RWPE1 (cell line): ENCODE measurements around the gene MED12L.

Experiments
- CTCF ChIA-PET: fragments of 350-600 bp; sonication (Branson Sonifier 250); formaldehyde crosslinking; extraction: SDS; loops from one replicate; lab custom pipeline; 2021; lab: Yijun Ruan, JAX
- POLR2A ChIA-PET: fragments of 400-600 bp; formaldehyde crosslinking; extraction: SDS; loops from one replicate; lab custom pipeline; 2020; ENCODE audit warnings: antibody characterized with exemption; ENCODE audit not compliant: low non-redundant PET; lab: Yijun Ruan, JAX
- DNase-seq: peaks from one replicate; pipeline ENCODE4 v3.0.0; 2012; ENCODE audit warnings: low spot score
- H3K27ac ChIP-seq: fragments of 450-650 bp; 2 replicates; pipeline ENCODE4 v1.5.1; 2017
- TF ChIP-seq, protein P1 (sequence below): fragments of 450-650 bp; conservative IDR thresholded peaks from 2 replicates; pipeline ENCODE4 v1.5.1; 2017; ENCODE audit warnings: low read depth, mild to moderate bottlenecking

MED12L gene, protein sequence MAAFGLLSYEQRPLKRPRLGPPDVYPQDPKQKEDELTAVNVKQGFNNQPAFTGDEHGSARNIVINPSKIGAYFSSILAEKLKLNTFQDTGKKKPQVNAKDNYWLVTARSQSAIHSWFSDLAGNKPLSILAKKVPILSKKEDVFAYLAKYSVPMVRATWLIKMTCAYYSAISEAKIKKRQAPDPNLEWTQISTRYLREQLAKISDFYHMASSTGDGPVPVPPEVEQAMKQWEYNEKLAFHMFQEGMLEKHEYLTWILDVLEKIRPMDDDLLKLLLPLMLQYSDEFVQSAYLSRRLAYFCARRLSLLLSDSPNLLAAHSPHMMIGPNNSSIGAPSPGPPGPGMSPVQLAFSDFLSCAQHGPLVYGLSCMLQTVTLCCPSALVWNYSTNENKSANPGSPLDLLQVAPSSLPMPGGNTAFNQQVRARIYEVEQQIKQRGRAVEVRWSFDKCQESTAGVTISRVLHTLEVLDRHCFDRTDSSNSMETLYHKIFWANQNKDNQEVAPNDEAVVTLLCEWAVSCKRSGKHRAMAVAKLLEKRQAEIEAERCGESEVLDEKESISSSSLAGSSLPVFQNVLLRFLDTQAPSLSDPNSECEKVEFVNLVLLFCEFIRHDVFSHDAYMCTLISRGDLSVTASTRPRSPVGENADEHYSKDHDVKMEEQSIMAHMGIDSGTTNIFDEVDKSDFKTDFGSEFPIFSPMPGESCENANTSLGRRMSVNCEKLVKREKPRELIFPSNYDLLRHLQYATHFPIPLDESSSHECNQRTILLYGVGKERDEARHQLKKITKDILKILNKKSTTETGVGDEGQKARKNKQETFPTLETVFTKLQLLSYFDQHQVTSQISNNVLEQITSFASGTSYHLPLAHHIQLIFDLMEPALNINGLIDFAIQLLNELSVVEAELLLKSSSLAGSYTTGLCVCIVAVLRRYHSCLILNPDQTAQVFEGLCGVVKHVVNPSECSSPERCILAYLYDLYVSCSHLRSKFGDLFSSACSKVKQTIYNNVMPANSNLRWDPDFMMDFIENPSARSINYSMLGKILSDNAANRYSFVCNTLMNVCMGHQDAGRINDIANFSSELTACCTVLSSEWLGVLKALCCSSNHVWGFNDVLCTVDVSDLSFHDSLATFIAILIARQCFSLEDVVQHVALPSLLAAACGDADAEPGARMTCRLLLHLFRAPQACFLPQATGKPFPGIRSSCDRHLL (N-terminal part only)

DNA sequence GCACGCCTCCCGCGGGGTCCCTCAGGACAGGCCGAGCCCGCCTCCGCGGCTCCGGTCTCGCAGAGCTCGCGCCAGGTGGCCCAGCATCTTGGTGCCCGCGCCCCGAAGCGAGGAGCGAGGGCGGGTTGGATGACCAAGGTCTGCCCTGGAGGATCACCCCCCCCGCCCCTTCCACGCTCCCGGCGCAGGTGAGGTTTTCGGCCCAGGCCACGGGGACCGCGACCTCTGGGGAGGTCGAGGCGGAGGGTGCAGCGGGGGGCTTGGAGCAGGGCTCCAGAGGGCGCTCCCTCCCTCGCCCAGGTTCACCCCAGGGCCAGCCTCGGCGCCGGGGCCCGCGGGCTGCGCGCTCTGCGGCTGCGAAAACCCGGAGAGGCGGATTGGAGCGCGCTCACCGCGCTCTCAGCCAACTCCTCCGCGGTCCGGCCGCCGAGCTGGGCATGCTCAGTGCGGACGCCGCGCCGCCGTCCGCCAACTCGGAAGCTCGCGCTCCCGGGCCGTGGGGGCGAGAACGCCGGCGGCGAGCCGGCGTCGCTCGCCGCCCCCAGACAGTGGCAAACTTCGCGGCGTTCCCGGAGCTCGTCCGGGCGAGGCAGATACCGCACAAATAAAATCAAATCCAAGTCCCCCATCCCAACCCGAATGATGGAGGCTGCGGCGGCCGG is at the start of gene MED12L:
Gene MED12L (plus strand): TSS at position 438 of the 662 bp plus-strand sequence. CDS start 1,263 bp downstream, outside the sequence.
- TF ChIP-seq, protein P1, sequence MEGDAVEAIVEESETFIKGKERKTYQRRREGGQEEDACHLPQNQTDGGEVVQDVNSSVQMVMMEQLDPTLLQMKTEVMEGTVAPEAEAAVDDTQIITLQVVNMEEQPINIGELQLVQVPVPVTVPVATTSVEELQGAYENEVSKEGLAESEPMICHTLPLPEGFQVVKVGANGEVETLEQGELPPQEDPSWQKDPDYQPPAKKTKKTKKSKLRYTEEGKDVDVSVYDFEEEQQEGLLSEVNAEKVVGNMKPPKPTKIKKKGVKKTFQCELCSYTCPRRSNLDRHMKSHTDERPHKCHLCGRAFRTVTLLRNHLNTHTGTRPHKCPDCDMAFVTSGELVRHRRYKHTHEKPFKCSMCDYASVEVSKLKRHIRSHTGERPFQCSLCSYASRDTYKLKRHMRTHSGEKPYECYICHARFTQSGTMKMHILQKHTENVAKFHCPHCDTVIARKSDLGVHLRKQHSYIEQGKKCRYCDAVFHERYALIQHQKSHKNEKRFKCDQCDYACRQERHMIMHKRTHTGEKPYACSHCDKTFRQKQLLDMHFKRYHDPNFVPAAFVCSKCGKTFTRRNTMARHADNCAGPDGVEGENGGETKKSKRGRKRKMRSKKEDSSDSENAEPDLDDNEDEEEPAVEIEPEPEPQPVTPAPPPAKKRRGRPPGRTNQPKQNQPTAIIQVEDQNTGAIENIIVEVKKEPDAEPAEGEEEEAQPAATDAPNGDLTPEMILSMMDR, result no peak
- ChIA-PET POLR2A (no interaction called here), CTCF (interaction anchor here (0.6 to 2.0 kb wide), 8 partner anchors 14 to 800 kb away, joined by 3 to 18 read pairs (median 4); no protein-coding TSS in a partner anchor)
- DNase-seq, result peak; percentile 75
- H3K27ac ChIP-seq, result no peak within 1 kb of the TSS

DNA sequence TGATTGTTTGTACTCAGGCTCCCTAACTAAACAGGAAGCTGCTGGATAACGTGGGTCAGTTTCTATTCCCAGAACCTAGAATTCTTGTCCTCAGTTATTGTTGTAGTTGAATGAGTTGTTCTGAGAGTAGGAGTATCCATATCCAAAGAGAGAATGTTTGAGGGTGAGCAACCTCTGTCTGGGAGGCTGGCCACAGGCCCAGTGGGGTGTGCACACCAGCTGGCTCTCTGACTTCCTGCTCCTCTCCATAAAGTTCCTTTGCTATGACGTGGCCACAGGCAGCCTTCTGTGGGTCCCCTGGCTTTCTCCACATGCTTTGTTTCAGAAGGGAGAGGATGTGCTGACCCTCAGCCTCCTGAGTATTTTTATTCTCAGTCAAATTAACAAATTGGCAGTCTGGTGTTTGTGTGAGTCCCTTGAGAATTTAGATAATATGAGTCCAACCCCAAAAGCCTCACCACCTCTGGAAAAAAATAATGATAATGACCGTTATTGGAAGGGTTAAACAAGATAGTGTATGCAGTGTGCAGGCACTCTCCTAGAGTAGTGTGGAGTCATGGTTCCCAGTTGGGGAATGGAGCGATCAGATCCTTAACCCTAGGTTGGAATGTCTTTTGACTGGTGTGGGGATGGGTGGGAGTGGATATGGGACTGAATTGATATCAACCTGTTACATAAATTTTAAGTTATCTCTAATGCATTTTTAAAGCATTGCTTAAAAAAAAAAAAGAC is 47.6 kb upstream of the MED12L start:
- peak overlapping the region; percentile 50 for H3K27ac ChIP-seq
- POLR2A ChIA-PET, result no interaction called here
- TF ChIP-seq, protein P1, result no peak
- CTCF ChIA-PET, result interaction anchor here (0.6 kb wide), 1 partner anchor 1898 kb away, joined by 3 read pairs; no protein-coding TSS in a partner anchor
- peak; percentile 74 for DNase-seq

DNA sequence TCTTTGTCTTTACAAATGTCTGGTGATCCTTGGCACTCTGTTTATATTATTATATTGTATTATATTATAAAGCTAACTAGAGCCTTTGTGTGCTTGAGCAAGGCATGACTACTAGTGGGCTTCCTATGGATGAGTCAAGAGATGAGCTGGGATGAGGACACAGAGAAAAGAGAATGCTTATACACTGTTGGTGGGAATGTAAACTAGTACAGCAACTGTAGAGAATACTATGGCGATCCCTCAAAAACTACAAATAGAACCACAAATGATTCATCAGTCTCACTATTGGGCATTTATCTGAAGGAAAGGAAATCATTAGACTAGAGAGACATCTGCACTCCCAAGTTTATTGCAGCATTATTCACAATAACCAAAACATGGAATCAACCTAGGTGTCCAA is 40.8 kb upstream of the MED12L start:
- ChIA-PET POLR2A (no interaction called here), CTCF (no interaction called here)
- no peak for DNase-seq
- no peak overlapping the region for H3K27ac ChIP-seq
- TF ChIP-seq, protein P1, result no peak

DNA sequence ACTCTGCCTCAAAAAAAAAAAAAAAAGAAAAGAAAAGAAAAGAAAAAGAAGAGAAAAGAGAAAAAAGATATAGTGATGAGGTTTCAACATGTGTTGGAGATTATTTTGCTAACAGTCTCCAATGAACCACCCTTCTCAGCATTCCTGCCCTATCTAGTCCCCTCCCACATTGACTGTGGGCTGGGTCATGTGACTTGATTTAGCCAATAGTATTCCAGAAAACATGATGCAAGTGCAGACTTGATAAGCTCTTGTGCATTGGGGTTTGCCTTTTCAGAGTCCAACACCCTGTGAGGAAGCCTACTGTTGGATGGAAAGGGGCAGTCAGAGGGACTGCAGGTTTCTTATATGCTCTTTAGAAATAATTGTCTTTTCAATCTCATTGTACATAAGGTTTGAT is 37.8 kb upstream of the MED12L start:
- no peak overlapping the region for H3K27ac ChIP-seq
- POLR2A ChIA-PET, result no interaction called here
- peak; percentile 28 for DNase-seq
- TF ChIP-seq, protein P1, result no peak
- CTCF ChIA-PET, result interaction anchor here (0.7 kb wide), 1 partner anchor 598 kb away, joined by 3 read pairs; no protein-coding TSS in a partner anchor

DNA sequence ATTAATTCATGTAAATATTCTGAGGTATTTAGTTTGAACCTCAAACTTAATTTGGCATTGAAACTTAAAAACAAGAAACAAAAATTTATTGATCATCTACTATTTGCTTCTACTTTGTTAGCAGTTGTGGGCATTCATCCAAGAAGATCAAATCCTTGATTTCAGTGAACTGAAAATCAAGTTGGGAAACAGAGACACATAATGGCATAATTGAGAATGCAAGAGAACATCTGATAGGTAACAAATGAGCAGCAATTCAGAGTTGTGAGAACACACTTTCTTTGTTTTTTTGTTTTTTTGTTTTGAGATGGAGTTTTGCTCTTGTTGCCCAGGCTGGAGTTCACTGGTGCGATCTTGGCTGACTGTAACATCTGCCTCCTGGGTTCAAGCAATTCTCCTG is 33.9 kb upstream of the MED12L start:
- POLR2A ChIA-PET, result no interaction called here
- no peak for DNase-seq
- TF ChIP-seq, protein P1, result no peak
- no peak overlapping the region for H3K27ac ChIP-seq
- CTCF ChIA-PET, result no interaction called here
